ENCODE data around the gene CD247. TPM values are rescaled to one million over a fixed set of nuclear protein-coding genes. Genes with fewer than 3 reads are reported as not detected.

Gene CD247
- polyA plus RNA-seq, 2 of the 4 experiments (the other 2 are of a cell fraction) = 0.10 to 0.27 TPM

DNA sequence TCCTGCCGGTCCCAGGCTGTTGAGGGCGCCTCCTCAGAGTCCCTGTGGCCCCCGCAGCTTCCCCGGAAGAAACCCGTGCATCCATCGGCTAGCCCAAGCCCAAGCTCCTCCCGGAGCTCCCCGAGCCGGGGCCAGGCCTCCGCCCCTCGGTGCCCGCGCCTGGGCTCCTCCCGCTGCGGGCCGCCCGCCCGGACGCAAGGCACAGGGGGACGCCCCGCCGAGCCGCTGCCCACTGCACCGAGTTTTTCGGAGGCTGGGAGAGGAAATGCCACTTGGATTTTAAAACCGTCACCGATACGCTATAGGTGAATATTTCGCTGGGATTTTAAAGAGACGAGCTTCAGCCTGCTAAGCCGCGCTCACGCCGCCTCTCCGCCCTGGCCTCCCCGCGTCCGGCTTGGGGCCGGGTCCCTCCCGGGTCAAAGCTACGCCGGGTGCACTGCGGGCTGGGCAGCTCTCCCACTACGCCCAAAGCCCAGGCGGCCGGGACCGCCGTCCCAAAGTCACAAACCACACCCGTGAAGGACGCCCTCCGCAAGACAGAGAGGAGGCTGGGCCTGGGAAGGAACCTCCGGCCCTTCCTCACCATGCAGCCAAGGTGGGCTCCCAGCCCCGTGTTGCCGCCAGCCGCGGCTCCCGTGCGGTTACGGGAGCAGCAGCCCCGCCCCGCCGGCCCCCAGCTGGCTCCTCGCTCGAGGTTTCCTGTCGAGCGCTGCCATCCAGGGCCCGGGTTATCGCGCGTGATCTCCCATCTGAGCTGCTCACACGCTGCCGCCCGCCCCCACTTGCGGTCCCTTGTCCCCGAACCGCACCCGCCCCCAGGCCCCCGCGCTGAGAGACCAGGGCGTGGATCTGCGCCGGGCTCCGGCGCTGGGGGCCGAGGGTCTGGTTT, 63.2 kb downstream of the CD247 start:
- Histone ChIP-seq H3K4me2 (peak overlapping the region; percentile 92), H3K4me1 (peaks cover 6% of the 10 kb centered on the region; the same call in 1 of the 3 replicates), H3K27ac (peak overlapping the region; percentile 82 to 89), H3K9me3 (no peaks in the 10 kb centered on the region), H3K4me3 (peak overlapping the region; percentile 68)
- ChIA-PET POLR2A (interaction anchor here (0.9 to 2.3 kb wide), 9 partner anchors 9 to 235 kb away, joined by 3 to 9 read pairs (median 5); partner anchors contain the start of genes CREG1 and POU2F1), CTCF (interaction anchor here (0.6 to 3.6 kb wide), 18 partner anchors 8 to 396 kb away, joined by 3 to 23 read pairs (median 4); no protein-coding TSS in a partner anchor)
- 0% methylated on average over 9 of the region's 85 CpGs for WGBS (ENCODE audit: missing lambda C conversion rate)
- TF ChIP-seq GATA3 (IDR thresholded peaks at IDR 0.05; ENCODE audit: borderline replicate concordance) (0 out of 2 replicates have a peak, but pooled peaks have one; percentile 34), JUN (IDR thresholded peaks at IDR 0.05) (0 out of 5 replicates have a peak, but pooled peaks of 1 of the 2 experiments have one; percentile 31), POLR2A (IDR thresholded peaks at IDR 0.05; ENCODE audit: low read length) (peak; percentile 27), KDM5A (IDR thresholded peaks at IDR 0.05) (no peak), RAD21 (conservative IDR thresholded peaks at IDR 0.05 in 1 of 2, IDR thresholded peaks at IDR 0.05 in 1 of 2) (no peak), PHF8 (IDR thresholded peaks at IDR 0.05; ENCODE audit: borderline replicate concordance, low read depth) (peak; percentile 71; the same call in 1 of the 2 replicates)
- TF ChIP-seq, protein P1, sequence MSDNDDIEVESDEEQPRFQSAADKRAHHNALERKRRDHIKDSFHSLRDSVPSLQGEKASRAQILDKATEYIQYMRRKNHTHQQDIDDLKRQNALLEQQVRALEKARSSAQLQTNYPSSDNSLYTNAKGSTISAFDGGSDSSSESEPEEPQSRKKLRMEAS (IDR thresholded peaks at IDR 0.05) = peak; percentile 55
- ATAC-seq (peak; percentile 86 to 92), DNase-seq (ENCODE audit: low read depth in 1 of 2, low spot score in 1 of 2) (peak; percentile 41 to 59), FAIRE-seq (no peak)

DNA sequence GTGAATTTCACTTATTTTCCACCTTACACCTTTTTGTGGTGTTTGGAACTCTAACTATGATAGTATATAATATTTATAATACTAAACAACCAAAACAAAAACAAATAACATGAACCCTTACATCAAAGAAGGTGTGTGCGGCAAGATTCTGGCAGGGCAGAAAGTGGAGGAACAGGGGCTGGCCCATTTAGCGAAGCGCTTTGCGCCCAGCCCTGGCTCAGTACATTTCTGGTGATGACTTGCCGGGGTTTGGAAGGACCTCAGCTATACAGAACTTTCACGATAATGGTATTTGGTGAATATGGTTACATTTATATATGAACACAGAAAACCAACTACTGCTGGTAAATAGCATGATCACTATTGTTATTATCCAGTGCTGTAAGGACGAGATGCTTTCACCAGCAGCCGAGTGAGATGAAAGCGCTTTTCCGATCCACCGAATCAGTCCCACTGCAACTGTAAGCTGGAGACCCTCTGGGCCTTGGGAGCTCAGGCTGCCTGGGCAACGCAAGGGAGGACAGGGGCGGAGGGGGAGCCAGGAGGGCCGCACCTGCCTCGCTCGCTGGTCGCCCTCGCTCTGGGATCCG, 63.9 kb downstream of the CD247 start:
- POLR2A ChIA-PET = interaction anchor here (0.9 to 2.3 kb wide), 8 partner anchors 11 to 234 kb away, joined by 3 to 9 read pairs (median 5); partner anchors contain the start of genes CREG1 and POU2F1
- DNase-seq (ENCODE audit: low read depth in 1 of 2, low spot score in 1 of 2) = peak in 1 of 2 experiments; percentile 37
- peaks cover 6% of the 10 kb centered on the region; the same call in 1 of the 3 replicates for H3K4me1 ChIP-seq
- peak overlapping the region; percentile 82 to 89 for H3K27ac ChIP-seq
- WGBS (ENCODE audit: missing lambda C conversion rate) = 45% methylated on average over 14 of the region's 19 CpGs
- no peak for ATAC-seq
- peak overlapping the region; percentile 92 for H3K4me2 ChIP-seq
- CTCF ChIA-PET = interaction anchor here (0.6 to 3.6 kb wide), 15 partner anchors 11 to 395 kb away, joined by 3 to 23 read pairs (median 4); no protein-coding TSS in a partner anchor
- no peak for FAIRE-seq
- H3K9me3 ChIP-seq = no peaks in the 10 kb centered on the region
- peak overlapping the region; percentile 68 for H3K4me3 ChIP-seq
- no peak for TF ChIP-seq BHLHE40 (IDR thresholded peaks at IDR 0.05; ENCODE audit: low read depth, low read length)

DNA sequence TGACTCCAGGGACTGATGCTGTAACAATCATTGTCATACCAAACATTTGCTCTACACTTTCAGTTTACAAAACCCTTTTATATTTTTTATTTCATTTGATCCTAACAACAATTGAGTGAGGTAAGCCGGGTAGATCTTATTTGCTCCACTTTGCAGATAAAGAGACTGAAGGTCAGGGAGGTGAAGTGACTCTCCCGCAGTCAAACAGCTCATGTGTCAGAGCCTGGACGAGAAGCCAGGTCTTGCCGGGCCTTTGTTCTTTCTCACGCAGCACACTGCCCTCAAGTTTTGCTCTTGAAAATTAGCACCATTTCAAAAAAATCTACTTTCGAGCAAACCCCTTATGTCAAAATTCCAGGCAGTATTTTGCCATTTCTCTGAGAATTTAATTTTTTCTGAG, 65.2 kb downstream of the CD247 start:
- TF ChIP-seq JUN (IDR thresholded peaks at IDR 0.05) = no peak
- peaks cover 9% of the 10 kb centered on the region for H3K4me1 ChIP-seq
- POLR2A ChIA-PET = no interaction called here
- no peak overlapping the region for H3K27ac ChIP-seq
- DNase-seq (ENCODE audit: low read depth in 1 of 2, low spot score in 1 of 2) (no peak), ATAC-seq (no peak), FAIRE-seq (no peak)
- H3K9me3 ChIP-seq = no peaks in the 10 kb centered on the region
- 68% methylated on average over 6 of the region's 6 CpGs for WGBS (ENCODE audit: missing lambda C conversion rate)
- H3K4me3 ChIP-seq = no peak overlapping the region
- H3K4me2 ChIP-seq = no peak overlapping the region
- CTCF ChIA-PET = interaction anchor here (1.0 to 1.9 kb wide), 2 partner anchors 10 to 81 kb away, joined by 3 to 5 read pairs; no protein-coding TSS in a partner anchor

DNA sequence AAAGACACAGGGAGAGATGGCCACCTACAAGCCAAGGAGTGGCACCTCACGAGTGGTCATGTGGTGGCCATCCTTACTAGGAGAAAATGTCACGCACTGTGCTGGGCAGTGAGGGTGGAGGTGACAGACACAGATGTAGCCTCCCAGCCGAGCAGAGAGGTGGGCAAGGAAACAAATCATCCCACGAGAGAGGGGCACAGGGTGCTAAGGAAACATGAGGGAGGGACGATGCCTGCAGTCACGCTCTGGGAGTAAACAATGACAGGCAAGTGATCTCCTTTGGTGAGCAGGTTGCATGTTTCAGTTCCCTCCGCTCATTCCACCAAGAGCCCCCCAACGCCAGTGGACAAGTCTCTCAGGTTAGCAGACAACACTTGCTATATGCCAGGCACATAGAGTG, 65.8 kb downstream of the CD247 start:
- no peak for DNase-seq (ENCODE audit: low read depth in 1 of 2, low spot score in 1 of 2)
- H3K4me2 ChIP-seq = no peak overlapping the region
- TF ChIP-seq POLR2A (IDR thresholded peaks at IDR 0.05; ENCODE audit: low read length) (0 out of 2 replicates have a peak, but pooled peaks have one; percentile 12), POLR2AphosphoS2 (conservative IDR thresholded peaks at IDR 0.05; ENCODE audit: low read length) (no peak), ESRRA (IDR thresholded peaks at IDR 0.05; ENCODE audit: borderline replicate concordance, low read length) (no peak), TFCP2L1 (CRISPR knock-in tag; IDR thresholded peaks at IDR 0.05) (no peak)
- TF ChIP-seq, protein P2, sequence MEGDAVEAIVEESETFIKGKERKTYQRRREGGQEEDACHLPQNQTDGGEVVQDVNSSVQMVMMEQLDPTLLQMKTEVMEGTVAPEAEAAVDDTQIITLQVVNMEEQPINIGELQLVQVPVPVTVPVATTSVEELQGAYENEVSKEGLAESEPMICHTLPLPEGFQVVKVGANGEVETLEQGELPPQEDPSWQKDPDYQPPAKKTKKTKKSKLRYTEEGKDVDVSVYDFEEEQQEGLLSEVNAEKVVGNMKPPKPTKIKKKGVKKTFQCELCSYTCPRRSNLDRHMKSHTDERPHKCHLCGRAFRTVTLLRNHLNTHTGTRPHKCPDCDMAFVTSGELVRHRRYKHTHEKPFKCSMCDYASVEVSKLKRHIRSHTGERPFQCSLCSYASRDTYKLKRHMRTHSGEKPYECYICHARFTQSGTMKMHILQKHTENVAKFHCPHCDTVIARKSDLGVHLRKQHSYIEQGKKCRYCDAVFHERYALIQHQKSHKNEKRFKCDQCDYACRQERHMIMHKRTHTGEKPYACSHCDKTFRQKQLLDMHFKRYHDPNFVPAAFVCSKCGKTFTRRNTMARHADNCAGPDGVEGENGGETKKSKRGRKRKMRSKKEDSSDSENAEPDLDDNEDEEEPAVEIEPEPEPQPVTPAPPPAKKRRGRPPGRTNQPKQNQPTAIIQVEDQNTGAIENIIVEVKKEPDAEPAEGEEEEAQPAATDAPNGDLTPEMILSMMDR (IDR thresholded peaks at IDR 0.05) = no peak
- peaks cover 15% of the 10 kb centered on the region for H3K4me1 ChIP-seq
- CTCF ChIA-PET = interaction anchor here (1.0 to 1.9 kb wide), 2 partner anchors 9 to 82 kb away, joined by 3 to 5 read pairs; no protein-coding TSS in a partner anchor
- POLR2A ChIA-PET = no interaction called here
- no peaks in the 10 kb centered on the region for H3K9me3 ChIP-seq
- H3K27ac ChIP-seq = no peak overlapping the region
- no peak for ATAC-seq
- WGBS (ENCODE audit: missing lambda C conversion rate) = 72% methylated on average over 8 of the region's 8 CpGs
- no peak overlapping the region for H3K4me3 ChIP-seq
- no peak for FAIRE-seq
